A549 (cell line): ENCODE data around the gene GSTK1. TPM values are rescaled to one million over a fixed set of nuclear protein-coding genes. Genes with fewer than 3 reads are reported as not detected.

Experiments
- ATAC-seq, 2 experiments: fragments of 200-7000 bp in 1 of 2; fragments of >200 bp in 1 of 2; cut with Nextera tagmentation in 1 of 2; cut with Tn5 transposase in 1 of 2; 3 replicates each; pipeline versions ENCODE4 v1.8.0 to v1.9.1; 2018 to 2020; ENCODE audit warnings: mild to moderate bottlenecking in 1 of 2, moderate library complexity in 1 of 2
- CTCF ChIA-PET: fragments of 300-600 bp; sonication (Branson Sonifier 250); formaldehyde crosslinking; extraction: SDS; loops from one replicate; lab custom pipeline; 2021; ENCODE audit warnings: antibody characterized with exemption, inconsistent platforms; lab: Yijun Ruan, JAX
- POLR2A ChIA-PET: fragments of 350-600 bp; formaldehyde crosslinking; extraction: SDS; loops from one replicate; lab custom pipeline; 2021; ENCODE audit warnings: antibody characterized with exemption, inconsistent platforms; lab: Yijun Ruan, JAX
- DNase-seq, 2 experiments: peaks; one replicate each; pipeline versions ENCODE4 v3.0.0 to v3.0.0-alpha.2; 2011 to 2016; ENCODE audit warnings: low read depth in 1 of 2, low spot score in 1 of 2
- FAIRE-seq: peaks from 2 replicates; lab custom pipeline; 2011; peaks lifted over from hg19 to GRCh38; lab: Jason Lieb, UNC
- H3K27ac ChIP-seq, 2 experiments: fragments of >200 bp; sonication (Bioruptor Twin); formaldehyde crosslinking; 3 replicates each; pipeline ENCODE4 v1.5.1; 2016 to 2017
- H3K4me1 ChIP-seq: fragments of >200 bp; sonication (Bioruptor Twin); formaldehyde crosslinking; 3 replicates; pipeline ENCODE4 v1.6.1; 2016
- H3K4me2 ChIP-seq: fragments of >200 bp; sonication (Bioruptor Twin); formaldehyde crosslinking; 3 replicates; pipeline ENCODE4 v1.6.1; 2016
- H3K4me3 ChIP-seq: fragments of >200 bp; sonication (Bioruptor Twin); formaldehyde crosslinking; 3 replicates; pipeline ENCODE4 v1.5.1; 2016
- H3K9me3 ChIP-seq: fragments of >200 bp; sonication (Bioruptor Twin); formaldehyde crosslinking; 3 replicates; pipeline ENCODE4 v1.6.1; 2016
- CBX8 ChIP-seq: fragments of 200-600 bp; sonication (generic); IDR thresholded peaks from 2 replicates; pipeline ENCODE4 v1.6.1; 2016
- CEBPB ChIP-seq, 2 experiments: fragments of >200 bp in 1 of 2; sonication (Bioruptor Twin) in 1 of 2; formaldehyde crosslinking in 1 of 2; IDR thresholded peaks; 2 replicates each; pipeline ENCODE4 v1.6.1; 2012 to 2016
- FOXS1 ChIP-seq: fragments of 250-450 bp; sonication (Bioruptor Pico); IDR thresholded peaks from 2 replicates; pipeline ENCODE4 v1.5.0; 2020; ENCODE audit warnings: mild to moderate bottlenecking, moderate library complexity
- HDAC2 ChIP-seq: fragments of 200-600 bp; sonication (generic); IDR thresholded peaks from 2 replicates; pipeline ENCODE4 v1.6.1; 2016
- HEYL ChIP-seq: fragments of 250-450 bp; sonication (Bioruptor Pico); IDR thresholded peaks from 2 replicates; pipeline ENCODE4 v1.8.0; 2021; ENCODE audit warnings: mild to moderate bottlenecking, moderate library complexity
- HOXB5 ChIP-seq: fragments of 250-450 bp; sonication (Bioruptor Pico); IDR thresholded peaks from 2 replicates; pipeline ENCODE4 v1.5.0; 2020; ENCODE audit warnings: mild to moderate bottlenecking, moderate library complexity
- KDM1A ChIP-seq: fragments of 200-600 bp; sonication (generic); IDR thresholded peaks from 2 replicates; pipeline ENCODE4 v1.6.1; 2016; ENCODE audit warnings: low read depth, mild to moderate bottlenecking
- KDM5A ChIP-seq: fragments of 200-600 bp; sonication (generic); IDR thresholded peaks from 2 replicates; pipeline ENCODE4 v1.6.1; 2016; ENCODE audit warnings: antibody characterized with exemption, mild to moderate bottlenecking
- MAFK ChIP-seq: fragments of 450-650 bp; IDR thresholded peaks from 2 replicates; pipeline ENCODE4 v1.6.1; 2014; ENCODE audit not compliant: partially characterized antibody
- MAZ ChIP-seq: fragments of 150-350 bp; IDR thresholded peaks from 2 replicates; pipeline ENCODE4 v1.6.1; 2014; ENCODE audit warnings: antibody characterized with exemption, low read depth, low read length, borderline replicate concordance
- MYC ChIP-seq: IDR thresholded peaks from 2 replicates; pipeline ENCODE4 v1.6.1; 2012; ENCODE audit warnings: mild to moderate bottlenecking, inconsistent platforms, low read length, improper control_type of control experiment, borderline replicate concordance
- RARB ChIP-seq: fragments of 250-450 bp; sonication (Bioruptor Pico); IDR thresholded peaks from 2 replicates; pipeline ENCODE4 v1.8.0; 2021; ENCODE audit warnings: mild to moderate bottlenecking, moderate library complexity
- RCOR1 ChIP-seq: fragments of 150-350 bp; IDR thresholded peaks from 2 replicates; pipeline ENCODE4 v1.6.1; 2014; ENCODE audit warnings: antibody characterized with exemption, low read length, low read depth
- RFX5 ChIP-seq: fragments of 450-650 bp; IDR thresholded peaks from 2 replicates; pipeline ENCODE4 v1.7.1; 2014; ENCODE audit warnings: antibody characterized with exemption, mild to moderate bottlenecking, moderate library complexity
- RNF2 ChIP-seq: fragments of 200-600 bp; sonication (generic); IDR thresholded peaks from 2 replicates; pipeline ENCODE4 v1.6.1; 2016; ENCODE audit warnings: low read depth, mild to moderate bottlenecking, antibody characterized with exemption, moderate library complexity, borderline replicate concordance
- SMC3 ChIP-seq: fragments of >200 bp; sonication (Bioruptor Twin); formaldehyde crosslinking; IDR thresholded peaks from 3 replicates; pipeline ENCODE4 v1.6.1; 2018; ENCODE audit warnings: inconsistent platforms
- SREBF2 ChIP-seq: fragments of 450-650 bp; IDR thresholded peaks from 2 replicates; pipeline ENCODE4 v1.6.1; 2014; ENCODE audit warnings: mild to moderate bottlenecking, moderate library complexity
- ZC3H11A ChIP-seq: fragments of 450-650 bp; IDR thresholded peaks from 2 replicates; pipeline ENCODE4 v1.6.1; 2014; ENCODE audit warnings: antibody characterized with exemption, mild to moderate bottlenecking
- ZSCAN20 ChIP-seq: fragments of 250-450 bp; sonication (Bioruptor Pico); IDR thresholded peaks from 2 replicates; pipeline ENCODE4 v1.8.0; 2022; ENCODE audit warnings: mild to moderate bottlenecking, moderate library complexity
- WGBS: methylation state at CpG from one replicate; pipeline ENCODE4 v1.1.6; 2017; ENCODE audit errors: missing lambda C conversion rate; 5-methylcytosine and 5-hydroxymethylcytosine counted together
- polyA plus RNA-seq, 4 experiments: library from polyadenylated mRNA; depleted of rRNA in 3 of 4; stranded (reverse); fragments of >200 nt; fragmentation: RNase III in 1 of 4; extraction: RNeasy Plus Mini Kit Qiagen cat#74134 plus additional on column Dnase treatment in 1 of 4; gene quantifications; 2 replicates in 3 of 4; 3 replicates in 1 of 4; pipeline ENCODE4 v1.2.3, GENCODE V29; 2011 to 2017
- TF ChIP-seq, protein P1 (sequence below): fragments of 200-600 bp; sonication (generic); IDR thresholded peaks from 2 replicates; pipeline ENCODE4 v1.6.1; 2016; ENCODE audit warnings: antibody characterized with exemption, mild to moderate bottlenecking, moderate library complexity
- TF ChIP-seq, protein P2 (sequence below): fragments of 250-450 bp; sonication (Bioruptor Pico); IDR thresholded peaks from 2 replicates; pipeline ENCODE4 v1.5.0; 2021; ENCODE audit warnings: mild to moderate bottlenecking, moderate library complexity, borderline replicate concordance
- TF ChIP-seq, protein P3 (sequence below): fragments of 250-450 bp; sonication (Bioruptor Pico); IDR thresholded peaks from 2 replicates; pipeline ENCODE4 v1.5.0; 2020; ENCODE audit warnings: low read depth, mild to moderate bottlenecking, moderate library complexity
- TF ChIP-seq, protein P4 (sequence below): fragments of >200 bp; sonication (Bioruptor Twin); formaldehyde crosslinking; IDR thresholded peaks from 3 replicates; pipeline ENCODE4 v1.6.1; 2016
- TF ChIP-seq, protein P5 (sequence below): fragments of 150-350 bp; IDR thresholded peaks from 2 replicates; pipeline ENCODE4 v1.6.1; 2014; ENCODE audit warnings: low read depth, mild to moderate bottlenecking, low read length

Gene GSTK1
- polyA plus RNA-seq, 2 of the 4 experiments (the other 2 are of a cell fraction) = 76.6 to 91.5 TPM

GRCh38 chr7:143280566-143280965, 17.3 kb downstream of the GSTK1 start:
- Histone ChIP-seq H3K9me3 (no peaks in the 10 kb centered on the region), H3K4me1 (peaks cover 19% of the 10 kb centered on the region), H3K4me2 (no peak overlapping the region), H3K4me3 (no peak overlapping the region), H3K27ac (no peak overlapping the region)
- ChIA-PET POLR2A (interaction anchor here (1.2 kb wide), 1 partner anchor 8 kb away, joined by 6 read pairs; the partner anchor contains the start of gene CASP2), CTCF (interaction anchor here (0.9 kb wide), 1 partner anchor 48 kb away, joined by 3 read pairs; no protein-coding TSS in a partner anchor)
- DNase-seq = no peak
- WGBS = 81% methylated on average over 2 of the region's 2 CpGs
- TF ChIP-seq MYC (no peak), CBX8 (no peak), SREBF2 (no peak), ZC3H11A (no peak), KDM5A (no peak), FOXS1 (CRISPR knock-in tag) (no peak), RCOR1 (no peak), SMC3 (no peak), MAFK (no peak), HEYL (CRISPR knock-in tag) (no peak), ZSCAN20 (no peak), MAZ (no peak), RNF2 (no peak), HOXB5 (CRISPR knock-in tag) (no peak), RFX5 (no peak)
- TF ChIP-seq, protein P1, sequence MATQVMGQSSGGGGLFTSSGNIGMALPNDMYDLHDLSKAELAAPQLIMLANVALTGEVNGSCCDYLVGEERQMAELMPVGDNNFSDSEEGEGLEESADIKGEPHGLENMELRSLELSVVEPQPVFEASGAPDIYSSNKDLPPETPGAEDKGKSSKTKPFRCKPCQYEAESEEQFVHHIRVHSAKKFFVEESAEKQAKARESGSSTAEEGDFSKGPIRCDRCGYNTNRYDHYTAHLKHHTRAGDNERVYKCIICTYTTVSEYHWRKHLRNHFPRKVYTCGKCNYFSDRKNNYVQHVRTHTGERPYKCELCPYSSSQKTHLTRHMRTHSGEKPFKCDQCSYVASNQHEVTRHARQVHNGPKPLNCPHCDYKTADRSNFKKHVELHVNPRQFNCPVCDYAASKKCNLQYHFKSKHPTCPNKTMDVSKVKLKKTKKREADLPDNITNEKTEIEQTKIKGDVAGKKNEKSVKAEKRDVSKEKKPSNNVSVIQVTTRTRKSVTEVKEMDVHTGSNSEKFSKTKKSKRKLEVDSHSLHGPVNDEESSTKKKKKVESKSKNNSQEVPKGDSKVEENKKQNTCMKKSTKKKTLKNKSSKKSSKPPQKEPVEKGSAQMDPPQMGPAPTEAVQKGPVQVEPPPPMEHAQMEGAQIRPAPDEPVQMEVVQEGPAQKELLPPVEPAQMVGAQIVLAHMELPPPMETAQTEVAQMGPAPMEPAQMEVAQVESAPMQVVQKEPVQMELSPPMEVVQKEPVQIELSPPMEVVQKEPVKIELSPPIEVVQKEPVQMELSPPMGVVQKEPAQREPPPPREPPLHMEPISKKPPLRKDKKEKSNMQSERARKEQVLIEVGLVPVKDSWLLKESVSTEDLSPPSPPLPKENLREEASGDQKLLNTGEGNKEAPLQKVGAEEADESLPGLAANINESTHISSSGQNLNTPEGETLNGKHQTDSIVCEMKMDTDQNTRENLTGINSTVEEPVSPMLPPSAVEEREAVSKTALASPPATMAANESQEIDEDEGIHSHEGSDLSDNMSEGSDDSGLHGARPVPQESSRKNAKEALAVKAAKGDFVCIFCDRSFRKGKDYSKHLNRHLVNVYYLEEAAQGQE = no peak
- TF ChIP-seq, protein P2, sequence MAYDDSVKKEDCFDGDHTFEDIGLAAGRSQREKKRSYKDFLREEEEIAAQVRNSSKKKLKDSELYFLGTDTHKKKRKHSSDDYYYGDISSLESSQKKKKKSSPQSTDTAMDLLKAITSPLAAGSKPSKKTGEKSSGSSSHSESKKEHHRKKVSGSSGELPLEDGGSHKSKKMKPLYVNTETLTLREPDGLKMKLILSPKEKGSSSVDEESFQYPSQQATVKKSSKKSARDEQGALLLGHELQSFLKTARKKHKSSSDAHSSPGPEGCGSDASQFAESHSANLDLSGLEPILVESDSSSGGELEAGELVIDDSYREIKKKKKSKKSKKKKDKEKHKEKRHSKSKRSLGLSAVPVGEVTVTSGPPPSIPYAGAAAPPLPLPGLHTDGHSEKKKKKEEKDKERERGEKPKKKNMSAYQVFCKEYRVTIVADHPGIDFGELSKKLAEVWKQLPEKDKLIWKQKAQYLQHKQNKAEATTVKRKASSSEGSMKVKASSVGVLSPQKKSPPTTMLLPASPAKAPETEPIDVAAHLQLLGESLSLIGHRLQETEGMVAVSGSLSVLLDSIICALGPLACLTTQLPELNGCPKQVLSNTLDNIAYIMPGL (CRISPR knock-in tag) = no peak
- TF ChIP-seq, protein P3, sequence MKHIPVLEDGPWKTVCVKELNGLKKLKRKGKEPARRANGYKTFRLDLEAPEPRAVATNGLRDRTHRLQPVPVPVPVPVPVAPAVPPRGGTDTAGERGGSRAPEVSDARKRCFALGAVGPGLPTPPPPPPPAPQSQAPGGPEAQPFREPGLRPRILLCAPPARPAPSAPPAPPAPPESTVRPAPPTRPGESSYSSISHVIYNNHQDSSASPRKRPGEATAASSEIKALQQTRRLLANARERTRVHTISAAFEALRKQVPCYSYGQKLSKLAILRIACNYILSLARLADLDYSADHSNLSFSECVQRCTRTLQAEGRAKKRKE (CRISPR knock-in tag) = no peak
- TF ChIP-seq, protein P4, sequence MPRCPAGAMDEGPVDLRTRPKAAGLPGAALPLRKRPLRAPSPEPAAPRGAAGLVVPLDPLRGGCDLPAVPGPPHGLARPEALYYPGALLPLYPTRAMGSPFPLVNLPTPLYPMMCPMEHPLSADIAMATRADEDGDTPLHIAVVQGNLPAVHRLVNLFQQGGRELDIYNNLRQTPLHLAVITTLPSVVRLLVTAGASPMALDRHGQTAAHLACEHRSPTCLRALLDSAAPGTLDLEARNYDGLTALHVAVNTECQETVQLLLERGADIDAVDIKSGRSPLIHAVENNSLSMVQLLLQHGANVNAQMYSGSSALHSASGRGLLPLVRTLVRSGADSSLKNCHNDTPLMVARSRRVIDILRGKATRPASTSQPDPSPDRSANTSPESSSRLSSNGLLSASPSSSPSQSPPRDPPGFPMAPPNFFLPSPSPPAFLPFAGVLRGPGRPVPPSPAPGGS = no peak
- ATAC-seq = no peak
- FAIRE-seq = no peak

GRCh38 chr7:143281529-143281928, 18.3 kb downstream of the GSTK1 start:
- FAIRE-seq = no peak
- ChIA-PET CTCF (interaction anchor here (1.1 to 1.5 kb wide), 2 partner anchors 24 to 41 kb away, joined by 3 to 6 read pairs; no protein-coding TSS in a partner anchor), POLR2A (no interaction called here)
- Histone ChIP-seq H3K9me3 (no peaks in the 10 kb centered on the region), H3K4me3 (no peak overlapping the region), H3K27ac (no peak overlapping the region), H3K4me2 (no peak overlapping the region), H3K4me1 (peaks cover 24% of the 10 kb centered on the region)
- no peak for DNase-seq
- ATAC-seq = no peak
- WGBS = 88% methylated on average over 2 of the region's 2 CpGs
- TF ChIP-seq HDAC2 (no peak), ZSCAN20 (no peak), HEYL (CRISPR knock-in tag) (no peak), KDM1A (no peak), RARB (no peak), RFX5 (no peak), CEBPB (IDR thresholded peaks at IDR 0.05) (no peak)
- TF ChIP-seq, protein P1 = no peak
- TF ChIP-seq, protein P3 (CRISPR knock-in tag) = no peak
- TF ChIP-seq, protein P5, sequence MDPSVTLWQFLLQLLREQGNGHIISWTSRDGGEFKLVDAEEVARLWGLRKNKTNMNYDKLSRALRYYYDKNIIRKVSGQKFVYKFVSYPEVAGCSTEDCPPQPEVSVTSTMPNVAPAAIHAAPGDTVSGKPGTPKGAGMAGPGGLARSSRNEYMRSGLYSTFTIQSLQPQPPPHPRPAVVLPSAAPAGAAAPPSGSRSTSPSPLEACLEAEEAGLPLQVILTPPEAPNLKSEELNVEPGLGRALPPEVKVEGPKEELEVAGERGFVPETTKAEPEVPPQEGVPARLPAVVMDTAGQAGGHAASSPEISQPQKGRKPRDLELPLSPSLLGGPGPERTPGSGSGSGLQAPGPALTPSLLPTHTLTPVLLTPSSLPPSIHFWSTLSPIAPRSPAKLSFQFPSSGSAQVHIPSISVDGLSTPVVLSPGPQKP = no peak
